ENCODE data around the gene UBE2U. TPM values are rescaled to one million over a fixed set of nuclear protein-coding genes. Genes with fewer than 3 reads are reported as not detected.

The UBE2U gene
- total and polyA plus RNA-seq, 2 experiments from 2014 or later: not detected

DNA sequence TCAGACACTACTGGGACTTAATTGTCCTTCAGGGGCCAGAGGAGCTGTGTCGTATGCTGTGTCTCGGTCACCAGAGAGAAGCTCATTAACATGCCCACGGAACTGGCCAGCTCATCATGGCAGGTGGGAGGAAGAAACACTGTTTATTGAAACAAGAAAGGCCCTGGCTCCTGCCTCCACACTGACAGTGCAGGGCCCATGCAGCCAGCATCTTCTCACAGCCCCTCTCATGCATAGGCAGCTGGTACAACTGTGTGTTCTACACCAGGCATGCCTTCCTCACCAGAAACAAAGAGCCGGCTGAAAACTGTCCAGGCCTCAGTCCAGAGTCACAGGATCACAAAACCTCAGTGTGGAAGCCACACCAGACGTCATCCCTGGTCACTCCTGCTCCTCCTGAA lies 106.0 kb downstream of the UBE2U start:
- Histone ChIP-seq H3K4me2 (ENCODE audit: unreplicated experiment) (no peak overlapping the region), H3K27ac (no peak overlapping the region), H3K9me2 (ENCODE audit: insufficient read depth) (no peaks in the 10 kb centered on the region), H4K20me1 (ENCODE audit: insufficient read depth) (no peaks in the 10 kb centered on the region), H3F3A (ENCODE audit: insufficient read depth) (no peaks in the 10 kb centered on the region), H3K4me3 (no peak overlapping the region), H3K36me3 (ENCODE audit: low read depth) (no peaks in the 10 kb centered on the region), H3K27me3 (replicated peaks; ENCODE audit: insufficient read depth) (peaks cover 4% of the 10 kb centered on the region; the same call in 1 of the 2 replicates), H3K9ac (no peak overlapping the region), H3K4me1 (ENCODE audit: insufficient read depth) (no peaks in the 10 kb centered on the region; the same call in 1 of the 2 replicates), H2AFZ (no peak overlapping the region), H3K9me3 (ENCODE audit: low read depth) (no peaks in the 10 kb centered on the region), H3K79me2 (ENCODE audit: insufficient read depth) (no peaks in the 10 kb centered on the region)
- no peak for TF ChIP-seq EZH2 (IDR thresholded peaks at IDR 0.05; ENCODE audit: insufficient read depth, poor library complexity, severe bottlenecking)
- no peak for TF ChIP-seq EZH2phosphoT487 (IDR thresholded peaks at IDR 0.05; ENCODE audit: insufficient read depth, low read depth)
- DNase-seq: no peak
- WGBS, 2 experiments (ENCODE audit: low coverage in 1 of 2, low lambda C conversion rate in 2 of 2, missing lambda C conversion rate in 2 of 2): 78 to 81% methylated on average over 5 of the region's 5 CpGs
- in situ Hi-C loops (cut with MboI): no loop called here

DNA sequence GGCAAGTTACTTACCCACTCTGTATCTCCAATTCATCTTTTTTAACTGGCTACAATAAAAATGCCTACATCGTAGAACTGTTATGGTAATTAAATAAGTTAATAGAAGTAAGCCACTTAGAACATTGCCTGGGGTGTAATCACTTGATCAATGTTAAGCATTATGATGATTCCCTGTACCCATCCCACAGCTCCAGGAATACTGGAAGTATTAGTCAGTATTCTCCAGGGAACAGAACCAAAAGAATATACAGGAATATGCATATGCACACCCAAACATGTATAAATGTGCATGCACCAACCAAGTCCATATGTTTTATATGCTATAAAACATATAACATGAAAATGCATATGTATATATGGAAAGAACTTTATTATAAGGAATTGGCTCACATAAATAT lies 107.3 kb downstream of the UBE2U start:
- H3K79me2 ChIP-seq (ENCODE audit: insufficient read depth): no peaks in the 10 kb centered on the region
- no peak for DNase-seq
- in situ Hi-C loops (cut with MboI): no loop called here

DNA sequence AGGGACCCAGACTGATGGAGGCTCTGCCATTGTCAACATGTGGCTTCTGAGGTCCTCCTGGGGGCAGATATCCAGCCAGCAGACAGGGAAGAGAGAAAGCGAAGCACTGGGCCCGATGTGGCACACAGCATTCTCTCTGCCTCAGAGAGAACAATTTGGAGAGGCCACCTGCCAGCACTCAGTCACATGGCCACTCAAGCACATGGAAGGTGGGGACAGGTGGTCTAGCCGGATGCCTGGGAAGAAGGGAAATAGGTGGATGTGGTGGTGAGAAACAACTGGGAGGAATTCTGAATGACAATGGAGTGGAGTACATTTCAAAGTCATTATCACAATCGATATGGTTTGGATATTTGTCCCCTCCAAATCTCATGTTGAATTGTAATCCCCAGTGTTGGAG lies 109.0 kb downstream of the UBE2U start:
- WGBS, 2 experiments (ENCODE audit: low coverage in 1 of 2, low lambda C conversion rate in 2 of 2, missing lambda C conversion rate in 2 of 2): 84 to 90% methylated on average over 4 of the region's 4 CpGs
- peaks cover 4% of the 10 kb centered on the region; the same call in 1 of the 2 replicates for H3K27me3 ChIP-seq (replicated peaks; ENCODE audit: insufficient read depth)
- in situ Hi-C loops (cut with MboI): no loop called here

More for the DNA sequence above, 107.3 kb downstream of the UBE2U start:
- Histone ChIP-seq H3K9ac (no peak overlapping the region), H3K36me3 (ENCODE audit: low read depth) (no peaks in the 10 kb centered on the region), H3F3A (ENCODE audit: insufficient read depth) (no peaks in the 10 kb centered on the region), H3K4me1 (ENCODE audit: insufficient read depth) (no peaks in the 10 kb centered on the region; the same call in 1 of the 2 replicates), H3K4me3 (no peak overlapping the region), H3K27ac (no peak overlapping the region), H3K9me2 (ENCODE audit: insufficient read depth) (no peaks in the 10 kb centered on the region), H3K27me3 (replicated peaks; ENCODE audit: insufficient read depth) (peaks cover 4% of the 10 kb centered on the region; the same call in 1 of the 2 replicates), H3K9me3 (ENCODE audit: low read depth) (no peaks in the 10 kb centered on the region), H2AFZ (no peak overlapping the region), H3K4me2 (ENCODE audit: unreplicated experiment) (no peak overlapping the region), H4K20me1 (ENCODE audit: insufficient read depth) (no peaks in the 10 kb centered on the region)
- TF ChIP-seq EZH2phosphoT487 (IDR thresholded peaks at IDR 0.05; ENCODE audit: insufficient read depth, low read depth) (no peak), EZH2 (IDR thresholded peaks at IDR 0.05; ENCODE audit: insufficient read depth, poor library complexity, severe bottlenecking) (no peak)
- 62 to 69% methylated on average over 1 of the region's 1 CpG for WGBS, 2 experiments (ENCODE audit: low coverage in 1 of 2, low lambda C conversion rate in 2 of 2, missing lambda C conversion rate in 2 of 2)

DNA sequence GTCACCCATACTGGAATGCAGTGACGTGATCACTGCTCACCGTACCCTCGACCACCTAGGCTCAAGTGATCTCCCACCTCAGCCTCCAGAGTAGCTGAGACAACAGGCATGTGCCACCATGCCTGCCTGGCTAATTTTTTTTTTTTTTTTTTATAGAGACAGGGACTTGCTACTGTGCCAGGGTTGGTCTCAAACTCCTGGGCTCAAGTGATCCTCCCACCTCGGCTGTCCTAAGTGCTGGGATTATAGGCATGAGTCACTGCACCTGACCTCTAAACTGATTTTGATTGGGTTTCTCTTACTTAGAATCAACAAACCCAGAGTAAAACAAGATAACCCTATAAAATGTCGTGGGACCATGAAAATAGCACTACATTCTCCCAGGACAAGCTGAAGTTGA lies 112.0 kb downstream of the UBE2U start:
- 74 to 79% methylated on average over 5 of the region's 5 CpGs for WGBS, 2 experiments (ENCODE audit: low coverage in 1 of 2, low lambda C conversion rate in 2 of 2, missing lambda C conversion rate in 2 of 2)
- H3K79me2 ChIP-seq (ENCODE audit: insufficient read depth): no peaks in the 10 kb centered on the region
- no peak for DNase-seq
- no peak overlapping the region for H2AFZ ChIP-seq
- no peaks in the 10 kb centered on the region for H4K20me1 ChIP-seq (ENCODE audit: insufficient read depth)
- H3K27me3 ChIP-seq (replicated peaks; ENCODE audit: insufficient read depth): no peaks in the 10 kb centered on the region; the same call in 1 of the 2 replicates
- no peaks in the 10 kb centered on the region; the same call in 1 of the 2 replicates for H3K4me1 ChIP-seq (ENCODE audit: insufficient read depth)
- H3K4me2 ChIP-seq (ENCODE audit: unreplicated experiment): no peak overlapping the region
- H3K27ac ChIP-seq: no peak overlapping the region
- TF ChIP-seq EZH2 (IDR thresholded peaks at IDR 0.05; ENCODE audit: insufficient read depth, poor library complexity, severe bottlenecking): no peak
- TF ChIP-seq EZH2phosphoT487 (IDR thresholded peaks at IDR 0.05; ENCODE audit: insufficient read depth, low read depth): no peak
- no peaks in the 10 kb centered on the region for H3K36me3 ChIP-seq (ENCODE audit: low read depth)
- no peaks in the 10 kb centered on the region for H3F3A ChIP-seq (ENCODE audit: insufficient read depth)
- in situ Hi-C loops (cut with MboI): no loop called here
- H3K9ac ChIP-seq: no peak overlapping the region
- no peaks in the 10 kb centered on the region for H3K9me3 ChIP-seq (ENCODE audit: low read depth)
- H3K4me3 ChIP-seq: no peak overlapping the region
- no peaks in the 10 kb centered on the region; the same call in 1 of the 2 replicates for H3K9me2 ChIP-seq (ENCODE audit: insufficient read depth)

More for the DNA sequence above, 109.0 kb downstream of the UBE2U start:
- no peaks in the 10 kb centered on the region for H3K9me2 ChIP-seq (ENCODE audit: insufficient read depth)
- no peak for DNase-seq
- H3K4me3 ChIP-seq: no peak overlapping the region
- H3K9me3 ChIP-seq (ENCODE audit: low read depth): no peaks in the 10 kb centered on the region
- TF ChIP-seq EZH2phosphoT487 (IDR thresholded peaks at IDR 0.05; ENCODE audit: insufficient read depth, low read depth) (no peak), EZH2 (IDR thresholded peaks at IDR 0.05; ENCODE audit: insufficient read depth, poor library complexity, severe bottlenecking) (no peak)
- H3K36me3 ChIP-seq (ENCODE audit: low read depth): no peaks in the 10 kb centered on the region
- H2AFZ ChIP-seq: no peak overlapping the region
- H3K79me2 ChIP-seq (ENCODE audit: insufficient read depth): no peaks in the 10 kb centered on the region
- H3F3A ChIP-seq (ENCODE audit: insufficient read depth): no peaks in the 10 kb centered on the region
- H4K20me1 ChIP-seq (ENCODE audit: insufficient read depth): no peaks in the 10 kb centered on the region
- no peak overlapping the region for H3K27ac ChIP-seq
- no peaks in the 10 kb centered on the region; the same call in 1 of the 2 replicates for H3K4me1 ChIP-seq (ENCODE audit: insufficient read depth)
- no peak overlapping the region for H3K9ac ChIP-seq
- H3K4me2 ChIP-seq (ENCODE audit: unreplicated experiment): no peak overlapping the region

Data from GM23248 (cell line).